HL-60 (cell line): ENCODE measurements around the gene PEX5L.
"Not testable (repeated sequence)": the region's sequence is repeated elsewhere in the genome, so short reads cannot be mapped to it uniquely, and the experiment has no call there.

ENCODE experiments used
- DNase-seq, 2 experiments: peaks; one replicate each; pipeline ENCODE4 v3.0.0-alpha.2; 2010 to 2020; ENCODE audit warnings: low read depth in 1 of 2, low spot score in 1 of 2
- H3K27ac ChIP-seq: fragments of 250-450 bp; sonication (Bioruptor Pico); replicated peaks from 2 replicates; pipeline ENCODE4 v1.5.1; 2020; ENCODE audit warnings: mild to moderate bottlenecking, moderate library complexity
- H3K27me3 ChIP-seq: fragments of 250-450 bp; sonication (Bioruptor Pico); 2 replicates; pipeline ENCODE4 v1.5.1; 2021; ENCODE audit warnings: mild to moderate bottlenecking, moderate library complexity; ENCODE audit not compliant: insufficient read depth, poor library complexity, severe bottlenecking
- H3K4me3 ChIP-seq: replicated peaks from 2 replicates; pipeline ENCODE4 v1.5.1; 2011; ENCODE audit warnings: mild to moderate bottlenecking, control low read depth, low read length; ENCODE audit not compliant: insufficient read depth
- CTCF ChIP-seq: IDR thresholded peaks from one replicate; pipeline ENCODE4 v1.5.1; 2011; ENCODE audit warnings: low read length, control low read depth, inconsistent platforms; ENCODE audit not compliant: insufficient read depth
- GABPA ChIP-seq: IDR thresholded peaks from 2 replicates; pipeline ENCODE4 v1.6.1; 2012; ENCODE audit warnings: low read depth
- POLR2AphosphoS5 ChIP-seq: IDR thresholded peaks from 2 replicates; pipeline ENCODE4 v1.6.1; 2012; ENCODE audit warnings: low read depth
- REST ChIP-seq: IDR thresholded peaks from 2 replicates; pipeline ENCODE4 v1.6.1; 2012; ENCODE audit warnings: low read depth; ENCODE audit not compliant: insufficient replicate concordance
- SPI1 ChIP-seq: IDR thresholded peaks from 2 replicates; pipeline ENCODE4 v1.6.1; 2012; ENCODE audit warnings: low read depth, mild to moderate bottlenecking, borderline replicate concordance

Gene PEX5L

GRCh38 chr3:179794355-179794754 lies 242.4 kb downstream of the PEX5L start:
- no peak for DNase-seq
- Histone ChIP-seq H3K4me3 (no peak overlapping the region), H3K27ac (no peak overlapping the region), H3K27me3 (no peaks in the 10 kb centered on the region)
- TF ChIP-seq REST (no peak), GABPA (no peak)

- no peak for DNase-seq
- H3K4me3 ChIP-seq = no peak overlapping the region
- no peaks in the 10 kb centered on the region for H3K27me3 ChIP-seq
- no peak overlapping the region for H3K27ac ChIP-seq
- TF ChIP-seq POLR2AphosphoS5 (no peak), SPI1 (no peak), REST (no peak), CTCF (no peak), GABPA (no peak)
These were observed 244.9 kb downstream of the PEX5L start for GRCh38 chr3:179791793-179792192.

GRCh38 chr3:179788996-179789395 lies 247.7 kb downstream of the PEX5L start:
- Histone ChIP-seq H3K27ac (no peak overlapping the region), H3K4me3 (no peak overlapping the region), H3K27me3 (no peaks in the 10 kb centered on the region)
- no peak for TF ChIP-seq GABPA
- TF ChIP-seq REST = no peak
- no peak for TF ChIP-seq SPI1
- TF ChIP-seq POLR2AphosphoS5 = no peak
- no peak for DNase-seq

GRCh38 chr3:179782841-179783240 lies 253.9 kb downstream of the PEX5L start:
- H3K27me3 ChIP-seq, H3K4me3 ChIP-seq, DNase-seq, H3K27ac ChIP-seq: not testable (repeated sequence)
